Lung (tissue), 12 donors: ENCODE measurements around the gene REEP3. TPM values are rescaled to one million over a fixed set of nuclear protein-coding genes. Genes with fewer than 3 reads are reported as not detected.

Experiments used
- ATAC-seq: fragments of 200-7000 bp; cut with Tn5 transposase; one replicate; pipeline ENCODE4 v1.9.1; 2020; ENCODE audit warnings: moderate number of reproducible peaks; ENCODE audit not compliant: insufficient read depth, low FRiP score
- DNase-seq, 3 donors: peaks; one replicate each; pipeline ENCODE4 v3.0.0-alpha.2; 2013 to 2017
- H3K27ac ChIP-seq, 2 donors: one replicate each; pipeline ENCODE4 v1.5.1; 2013; ENCODE audit warnings: mild to moderate bottlenecking in 2 of 2, moderate library complexity in 2 of 2, control low read depth in 1 of 2, inconsistent platforms in 1 of 2, low read depth in 1 of 2, low read length in 1 of 2
- H3K27me3 ChIP-seq, 3 donors: one replicate each; pipeline ENCODE4 v1.5.1; 2013; ENCODE audit warnings: low read length in 2 of 3; ENCODE audit not compliant: control insufficient read depth in 3 of 3, insufficient read depth in 3 of 3
- H3K36me3 ChIP-seq, 4 donors: one replicate each; pipeline ENCODE4 v1.5.1; 2013; ENCODE audit warnings: low read length in 4 of 4, mild to moderate bottlenecking in 1 of 4, moderate library complexity in 1 of 4; ENCODE audit not compliant: control insufficient read depth in 4 of 4, insufficient read depth in 4 of 4
- H3K4me1 ChIP-seq, 5 donors: one replicate each; pipeline ENCODE4 v1.5.1; 2013; ENCODE audit warnings: low read length in 5 of 5, mild to moderate bottlenecking in 2 of 5, moderate library complexity in 1 of 5; ENCODE audit not compliant: control insufficient read depth in 5 of 5, insufficient read depth in 5 of 5
- H3K4me3 ChIP-seq: one replicate; pipeline ENCODE4 v1.5.1; 2013; ENCODE audit warnings: mild to moderate bottlenecking, control low read depth, moderate library complexity
- H3K9ac ChIP-seq, 2 donors: one replicate each; pipeline ENCODE4 v1.5.1; 2013; ENCODE audit warnings: low read length in 2 of 2, control low read depth in 1 of 2; ENCODE audit not compliant: insufficient read depth in 1 of 2
- H3K9me3 ChIP-seq, 4 donors: one replicate each; pipeline ENCODE4 v1.5.1; 2013; ENCODE audit warnings: low read length in 3 of 4, mild to moderate bottlenecking in 1 of 4, moderate library complexity in 1 of 4; ENCODE audit not compliant: control insufficient read depth in 4 of 4, insufficient read depth in 3 of 4
- CTCF ChIP-seq: IDR thresholded peaks from 2 replicates; pipeline ENCODE4 v1.5.1; 2012; ENCODE audit warnings: mild to moderate bottlenecking; ENCODE audit errors: control extremely low read depth, extremely low read depth
- WGBS, 2 donors: extraction: QIAGEN DNeasy Blood & Tissue Kit; methylation state at CpG; one replicate each; pipeline ENCODE4 v1.1.7; 2013; 5-methylcytosine and 5-hydroxymethylcytosine counted together
- polyA plus RNA-seq, 2 donors: library from polyadenylated mRNA; stranded (reverse); fragments of 200-250 nt; gene quantifications; one replicate each; pipeline ENCODE4 v1.2.1, GENCODE V29; 2013
- total RNA-seq, 2 donors: library from RNA; depleted of rRNA in 1 of 2; stranded (reverse); fragments of >200 nt in 1 of 2; gene quantifications; one replicate each; pipeline ENCODE4 v1.2.1, GENCODE V29; 2014 to 2021
- donor health status: control.
- donor health status: control.
- donor health status: Bipolar disorder and iron deficiency.
- donor health status: healthy.
- donor health status: DM: yes; HTN: yes; CAD: no.

REEP3 gene
- total and polyA plus RNA-seq, 4 donors: 11.5 to 45.9 (median 24.5) TPM

DNA sequence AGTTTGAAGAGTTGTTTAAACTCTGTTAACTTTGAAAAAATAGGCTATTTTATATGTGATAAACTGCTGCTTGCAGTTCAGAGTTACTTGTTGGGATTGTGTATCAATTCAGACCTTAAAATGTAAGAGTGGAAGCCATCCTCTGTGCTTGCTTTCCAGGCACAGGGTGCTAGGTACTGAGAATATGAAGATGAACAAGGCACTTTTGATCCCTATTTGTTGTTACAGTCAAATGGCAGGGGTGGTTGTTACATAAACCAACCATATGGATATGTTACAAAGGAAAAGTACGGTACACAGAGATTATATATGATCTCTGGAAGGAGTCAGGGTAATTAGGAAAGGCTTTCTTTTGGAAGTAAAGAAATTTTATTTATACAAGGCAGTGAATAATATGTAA, 63.8 kb downstream of the REEP3 start:
- H3K4me1 ChIP-seq: peaks cover 0 to 33% (median 16%) of the 10 kb centered on the region in 5 donors
- no peaks in the 10 kb centered on the region for H3K9me3 ChIP-seq
- no peak overlapping the region for H3K27ac ChIP-seq
- no peak overlapping the region for H3K4me3 ChIP-seq
- ATAC-seq (no peak), DNase-seq (peak in 2 of 3 donors; percentile 62 to 66)
- TF ChIP-seq CTCF: no peak
- 88 to 91% methylated on average over 1 of the region's 1 CpG for WGBS, 2 donors
- peak overlapping the region in 1 of 2 donors; percentile 7 for H3K9ac ChIP-seq
- H3K36me3 ChIP-seq: no peaks in the 10 kb centered on the region
- H3K27me3 ChIP-seq: no peaks in the 10 kb centered on the region

- 88 to 94% methylated on average over 2 of the region's 2 CpGs for WGBS, 2 donors
- no peak for TF ChIP-seq CTCF
- H3K36me3 ChIP-seq: no peaks in the 10 kb centered on the region
- no peaks in the 10 kb centered on the region for H3K9me3 ChIP-seq
- no peak overlapping the region for H3K4me3 ChIP-seq
- no peak overlapping the region for H3K27ac ChIP-seq
- H3K9ac ChIP-seq: no peak overlapping the region
- no peaks in the 10 kb centered on the region for H3K27me3 ChIP-seq
- ATAC-seq (no peak), DNase-seq (peak in 1 of 3 donors; percentile 29)
- H3K4me1 ChIP-seq: peaks cover 0 to 33% (median 16%) of the 10 kb centered on the region in 5 donors
Observed at GRCh38 chr10:63586043-63586442, 64.8 kb downstream of the REEP3 start.

- 79 to 88% methylated on average over 4 of the region's 4 CpGs for WGBS, 2 donors
- no peak for TF ChIP-seq CTCF
- H3K4me1 ChIP-seq: peaks cover 0 to 28% (median 13%) of the 10 kb centered on the region in 5 donors
- H3K27me3 ChIP-seq: no peaks in the 10 kb centered on the region
- DNase-seq (no peak), ATAC-seq (no peak)
- no peak overlapping the region for H3K27ac ChIP-seq
- H3K9ac ChIP-seq: no peak overlapping the region
- no peaks in the 10 kb centered on the region for H3K36me3 ChIP-seq
- no peaks in the 10 kb centered on the region for H3K9me3 ChIP-seq
- H3K4me3 ChIP-seq: no peak overlapping the region
Observed at GRCh38 chr10:63587191-63587590, 66.0 kb downstream of the REEP3 start.
